Measurements from ENCODE around the gene TUBB2A.
"Not testable (repeated sequence)": the region's sequence is repeated elsewhere in the genome, so short reads cannot be mapped to it uniquely, and the experiment has no call there.

The TUBB2A gene

GRCh38 chr6:3193102-3193849, 35.9 kb upstream of the TUBB2A start:
- no peak for TF ChIP-seq POLR2A (IDR thresholded peaks at IDR 0.05; ENCODE audit: low read depth, low read length)
- DNase-seq (ENCODE audit: insufficient read length, low spot score), result no peak
- FAIRE-seq, result no peak

GRCh38 chr6:3190779-3191178, 33.4 kb upstream of the TUBB2A start:
- FAIRE-seq, result no peak
- DNase-seq (ENCODE audit: insufficient read length, low spot score), result no peak

GRCh38 chr6:3190056-3190455, 32.7 kb upstream of the TUBB2A start:
- no peak for TF ChIP-seq POLR2A (IDR thresholded peaks at IDR 0.05; ENCODE audit: low read depth, low read length)
- FAIRE-seq, result no peak

More at GRCh38 chr6:3190779-3191178, 33.4 kb upstream of the TUBB2A start:
- no peak for TF ChIP-seq POLR2A (IDR thresholded peaks at IDR 0.05; ENCODE audit: low read depth, low read length)

GRCh38 chr6:3189192-3189591, 31.8 kb upstream of the TUBB2A start:
- DNase-seq (ENCODE audit: insufficient read length, low spot score); FAIRE-seq: not testable (repeated sequence)

More at GRCh38 chr6:3190056-3190455, 32.7 kb upstream of the TUBB2A start:
- DNase-seq (ENCODE audit: insufficient read length, low spot score), result no peak

GRCh38 chr6:3188262-3188661, 30.9 kb upstream of the TUBB2A start:
- TF ChIP-seq POLR2A (IDR thresholded peaks at IDR 0.05; ENCODE audit: low read depth, low read length), result no peak
- no peak for DNase-seq (ENCODE audit: insufficient read length, low spot score)
- FAIRE-seq, result no peak

GRCh38 chr6:3186974-3187382, 29.6 kb upstream of the TUBB2A start:
- no peak for TF ChIP-seq POLR2A (IDR thresholded peaks at IDR 0.05; ENCODE audit: low read depth, low read length)
- no peak for FAIRE-seq
- DNase-seq (ENCODE audit: insufficient read length, low spot score), result no peak

GRCh38 chr6:3183066-3183465, 25.7 kb upstream of the TUBB2A start:
- FAIRE-seq (no peak), DNase-seq (ENCODE audit: insufficient read length, low spot score) (no peak)
- TF ChIP-seq POLR2A (IDR thresholded peaks at IDR 0.05; ENCODE audit: low read depth, low read length), result no peak

GRCh38 chr6:3181105-3181504, 23.8 kb upstream of the TUBB2A start:
- DNase-seq (ENCODE audit: insufficient read length, low spot score) (no peak), FAIRE-seq (no peak)
- no peak for TF ChIP-seq POLR2A (IDR thresholded peaks at IDR 0.05; ENCODE audit: low read depth, low read length)

GRCh38 chr6:3179945-3180344, 22.6 kb upstream of the TUBB2A start:
- not testable (repeated sequence) for FAIRE-seq; DNase-seq (ENCODE audit: insufficient read length, low spot score)

GRCh38 chr6:3178666-3179065, 21.3 kb upstream of the TUBB2A start:
- DNase-seq (ENCODE audit: insufficient read length, low spot score); FAIRE-seq: not testable (repeated sequence)

GRCh38 chr6:3176562-3177355, 19.4 kb upstream of the TUBB2A start:
- FAIRE-seq (peak; percentile 72), DNase-seq (ENCODE audit: insufficient read length, low spot score) (peak; percentile 91)
- TF ChIP-seq POLR2A (IDR thresholded peaks at IDR 0.05; ENCODE audit: low read depth, low read length), result no peak

GRCh38 chr6:3175715-3176402, 18.5 kb upstream of the TUBB2A start:
- TF ChIP-seq POLR2A (IDR thresholded peaks at IDR 0.05; ENCODE audit: low read depth, low read length), result no peak
- FAIRE-seq (no peak), DNase-seq (ENCODE audit: insufficient read length, low spot score) (no peak)

GRCh38 chr6:3173636-3174089, 16.3 kb upstream of the TUBB2A start:
- not testable (repeated sequence) for DNase-seq (ENCODE audit: insufficient read length, low spot score); FAIRE-seq

GRCh38 chr6:3172789-3173188, 15.4 kb upstream of the TUBB2A start:
- FAIRE-seq; DNase-seq (ENCODE audit: insufficient read length, low spot score): not testable (repeated sequence)

GRCh38 chr6:3171313-3172175, 14.2 kb upstream of the TUBB2A start:
- not testable (repeated sequence) for DNase-seq (ENCODE audit: insufficient read length, low spot score); FAIRE-seq

- DNase-seq (ENCODE audit: insufficient read length, low spot score); FAIRE-seq: not testable (repeated sequence)
Observed at GRCh38 chr6:3170676-3171075, 13.3 kb upstream of the TUBB2A start.

GRCh38 chr6:3168046-3168445, 10.7 kb upstream of the TUBB2A start:
- FAIRE-seq; DNase-seq (ENCODE audit: insufficient read length, low spot score): not testable (repeated sequence)

- not testable (repeated sequence) for DNase-seq (ENCODE audit: insufficient read length, low spot score); FAIRE-seq
Observed at GRCh38 chr6:3166535-3167225, 9.3 kb upstream of the TUBB2A start.

All from H54 (cell line).